Choroid plexus epithelial cell (primary cell): ENCODE data around the gene SPATA21.
"Not testable (repeated sequence)": the region's sequence is repeated elsewhere in the genome, so short reads cannot be mapped to it uniquely, and the experiment has no call there.

Experiments used
- DNase-seq: peaks from one replicate; pipeline ENCODE4 v3.0.0-alpha.2; 2010; ENCODE audit warnings: low read depth
- H3K4me3 ChIP-seq: 2 replicates; pipeline ENCODE4 v1.5.1; 2011; ENCODE audit warnings: low read depth, mild to moderate bottlenecking, control low read depth, low read length, moderate library complexity
- CTCF ChIP-seq: conservative IDR thresholded peaks from 2 replicates; pipeline ENCODE4 v1.5.1; 2011; ENCODE audit warnings: low read depth, mild to moderate bottlenecking, control low read depth, inconsistent platforms, low read length, moderate library complexity

SPATA21 gene

GRCh38 chr1:16474891-16475290 lies 37.7 kb upstream of the SPATA21 start:
- TF ChIP-seq CTCF = peak; percentile 40

GRCh38 chr1:16474166-16474800 lies 37.1 kb upstream of the SPATA21 start:
- no peak overlapping the region for H3K4me3 ChIP-seq
- DNase-seq = no peak
- TF ChIP-seq CTCF = no peak

More at GRCh38 chr1:16474891-16475290, 37.7 kb upstream of the SPATA21 start:
- not testable (repeated sequence) for H3K4me3 ChIP-seq
- DNase-seq = peak; percentile 29

- no peak for DNase-seq
- H3K4me3 ChIP-seq = no peak overlapping the region
- no peak for TF ChIP-seq CTCF
These were observed 31.3 kb upstream of the SPATA21 start for GRCh38 chr1:16468558-16468957.

- no peak overlapping the region for H3K4me3 ChIP-seq
- peak; percentile 23 for DNase-seq
- TF ChIP-seq CTCF = no peak
These were observed 27.8 kb upstream of the SPATA21 start for GRCh38 chr1:16464917-16465625.

GRCh38 chr1:16462773-16463330 lies 25.6 kb upstream of the SPATA21 start:
- peak; percentile 26 for DNase-seq
- H3K4me3 ChIP-seq = no peak overlapping the region
- no peak for TF ChIP-seq CTCF

GRCh38 chr1:16461681-16462080 lies 24.5 kb upstream of the SPATA21 start:
- TF ChIP-seq CTCF = no peak
- no peak overlapping the region for H3K4me3 ChIP-seq
- no peak for DNase-seq
